Pons (tissue), 1 donor: ENCODE data around the gene MYBPC1.
A peak's percentile ranks its signal among the peaks of the same experiment; 100 is the strongest.

Experiments used
- DNase-seq: peaks from one replicate; pipeline ENCODE4 v3.0.0-alpha.2; 2016; ENCODE audit warnings: low spot score

The MYBPC1 gene

GRCh38 chr12:101599771-101600484 is 5.2 kb downstream of the MYBPC1 start:
- no peak for DNase-seq

- no peak for DNase-seq
Observed at GRCh38 chr12:101604132-101604531, 9.4 kb downstream of the MYBPC1 start.

GRCh38 chr12:101607894-101608293 is 13.1 kb downstream of the MYBPC1 start:
- no peak for DNase-seq

GRCh38 chr12:101608301-101609133 is 13.7 kb downstream of the MYBPC1 start:
- no peak for DNase-seq

DNA sequence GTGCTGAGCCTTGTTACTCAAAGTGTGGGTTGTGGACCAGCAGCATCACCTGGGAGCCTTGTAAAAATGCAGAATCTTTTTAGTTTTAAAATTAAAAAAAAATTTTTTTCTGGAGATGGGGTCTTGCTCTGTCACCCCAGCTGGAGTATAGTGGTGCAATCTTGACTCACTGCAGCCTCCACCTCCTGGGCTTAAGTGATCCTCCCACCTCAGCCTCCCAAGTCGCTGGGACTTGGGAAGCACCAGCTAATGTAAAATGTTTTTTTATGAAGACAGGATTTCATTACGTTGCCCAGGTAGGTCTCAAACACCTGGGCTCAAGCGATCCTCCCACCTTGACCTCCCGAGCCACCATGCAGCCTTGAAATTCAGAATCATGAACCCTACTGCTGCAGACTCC is 14.4 kb downstream of the MYBPC1 start:
- no peak for DNase-seq

DNA sequence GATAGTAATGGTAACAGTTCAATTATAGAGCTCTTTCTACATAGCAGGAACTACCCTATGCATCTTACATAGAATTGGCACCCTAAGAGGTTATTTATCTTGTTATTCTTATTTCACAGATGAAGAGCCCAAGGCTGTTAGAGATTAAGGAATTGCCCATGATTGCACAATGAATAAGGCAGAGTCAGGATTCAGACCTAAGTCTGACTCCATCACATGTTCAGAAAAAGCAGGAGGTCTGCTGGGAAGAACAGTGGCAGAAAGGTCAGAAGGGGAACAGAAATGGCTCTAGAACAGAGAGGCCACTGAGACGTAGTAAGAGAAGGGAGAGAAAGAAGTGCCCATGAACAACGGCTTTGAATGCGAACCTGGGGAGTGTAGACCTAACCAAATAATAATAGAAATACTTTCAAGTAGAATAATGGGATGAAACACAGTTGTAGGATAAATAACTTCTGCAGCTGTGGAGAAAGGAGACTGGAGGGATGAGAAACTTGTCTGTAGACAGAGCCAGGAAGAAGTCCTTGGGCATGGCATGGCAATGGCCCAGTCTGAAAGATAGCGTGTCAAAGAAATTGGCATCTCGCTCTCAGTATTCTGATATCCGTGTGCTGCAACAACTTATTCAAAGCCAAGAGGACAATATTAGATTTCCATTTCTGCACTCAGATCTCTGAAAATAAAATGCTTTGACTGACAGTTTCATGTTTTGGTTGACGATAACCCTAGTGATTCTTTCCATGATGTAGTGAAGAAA is 17.6 kb downstream of the MYBPC1 start:
- DNase-seq: no peak

DNA sequence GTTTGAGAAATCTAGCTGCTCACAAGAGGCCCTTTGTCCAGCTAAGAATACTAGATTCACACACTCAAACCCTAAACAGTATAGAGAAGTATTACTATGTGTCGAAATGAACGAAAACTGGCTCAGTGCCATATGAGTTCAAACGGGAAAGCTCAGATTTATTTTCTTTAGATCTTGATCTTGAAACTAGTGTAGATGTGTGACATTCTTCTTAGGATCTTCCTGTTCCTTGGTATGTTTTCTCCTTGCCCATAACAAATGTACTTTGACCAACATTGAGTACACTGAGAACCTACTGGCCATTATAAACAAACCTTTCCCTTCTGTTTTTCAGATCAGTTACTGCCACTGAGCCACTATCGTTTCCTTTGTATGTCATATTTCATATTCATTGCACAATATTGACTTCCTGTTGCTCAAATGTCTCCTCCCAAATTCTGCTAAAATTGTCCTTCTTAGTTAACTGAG is 21.3 kb downstream of the MYBPC1 start:
- DNase-seq: peak; percentile 16

- DNase-seq: no peak
Observed at GRCh38 chr12:101619026-101619786, 24.4 kb downstream of the MYBPC1 start.

DNA sequence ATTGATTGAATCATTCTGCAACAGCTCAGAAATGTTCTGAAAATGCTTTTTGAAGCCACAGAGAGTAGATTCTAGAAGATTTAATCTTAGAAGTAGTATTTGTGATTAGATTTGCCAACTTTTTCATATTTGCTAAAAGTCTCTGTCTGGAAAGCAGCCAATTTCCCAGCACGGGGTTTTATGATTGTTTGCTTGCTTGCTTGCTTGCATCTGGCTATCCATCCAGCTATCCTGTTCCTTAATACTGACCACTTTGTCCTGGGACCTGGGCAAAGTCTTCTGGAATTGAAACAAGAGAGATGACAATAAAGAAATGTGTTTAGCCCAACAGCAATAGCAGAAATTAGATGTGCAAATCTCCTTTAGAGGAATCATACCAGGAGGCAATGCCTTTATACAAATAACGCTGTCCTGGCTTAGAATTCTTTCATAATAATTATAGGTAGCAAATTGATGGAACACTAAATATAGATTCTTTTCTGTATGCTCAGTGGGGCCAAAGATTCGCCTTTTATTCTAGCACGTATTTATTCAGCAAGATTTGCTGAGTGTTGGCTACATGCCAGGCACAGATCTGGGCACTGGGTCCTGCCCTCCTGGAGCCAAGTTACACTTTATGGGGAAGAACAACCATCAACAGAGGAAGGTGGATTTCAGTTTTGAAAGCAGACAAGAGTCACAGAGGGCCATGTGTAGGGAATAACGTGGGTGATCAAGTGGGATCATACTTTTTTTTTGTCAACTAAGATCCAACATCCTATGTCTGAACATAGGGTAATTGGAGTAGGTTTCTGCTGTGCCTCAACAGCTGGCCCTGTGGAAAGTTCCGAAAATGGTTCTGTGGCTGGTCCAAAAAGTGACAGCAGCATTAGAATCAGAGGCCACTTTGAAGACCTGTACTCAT is 25.3 kb downstream of the MYBPC1 start:
- DNase-seq: peak; percentile 9

GRCh38 chr12:101620762-101621133 is 26.0 kb downstream of the MYBPC1 start:
- DNase-seq: peak; percentile 8

DNA sequence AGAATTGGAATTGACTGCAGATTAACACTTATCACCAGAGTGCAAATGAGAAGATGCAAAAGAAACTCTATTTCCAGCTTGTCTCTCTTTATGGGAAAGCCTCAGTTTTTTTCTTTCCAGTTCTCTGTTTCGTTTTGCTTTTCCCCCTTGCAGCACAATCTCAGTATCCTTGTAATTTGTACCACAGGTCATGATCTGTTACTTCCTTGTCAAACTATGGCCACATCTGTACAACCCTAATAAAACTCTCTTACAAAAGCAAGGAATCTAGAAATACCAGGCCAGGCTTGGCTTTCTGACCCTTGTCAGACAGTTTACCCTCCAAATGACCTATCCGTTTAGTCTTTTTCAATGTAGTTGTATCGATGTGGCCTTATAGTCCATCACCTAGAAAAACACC is 33.9 kb downstream of the MYBPC1 start:
- DNase-seq: no peak

DNA sequence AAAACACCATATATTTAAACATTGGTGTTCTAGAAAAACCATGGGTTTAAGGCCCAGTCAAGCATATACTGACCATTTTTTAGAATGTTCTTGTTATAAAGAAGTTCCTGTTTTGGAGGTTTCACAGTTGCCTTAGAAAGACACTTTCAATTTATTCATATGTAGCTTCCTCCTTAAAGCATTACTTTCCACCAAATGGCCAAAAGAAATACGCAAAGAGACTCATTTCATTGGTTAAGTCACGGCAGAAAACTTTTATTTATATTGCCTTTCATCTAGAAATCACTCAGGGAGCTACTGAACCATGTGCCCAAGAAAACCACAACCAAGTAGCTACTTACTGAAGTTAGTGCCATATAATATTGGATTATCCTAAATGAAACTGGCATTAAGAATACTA is 40.0 kb downstream of the MYBPC1 start:
- DNase-seq: no peak

GRCh38 chr12:101637936-101638335 is 43.2 kb downstream of the MYBPC1 start:
- no peak for DNase-seq

DNA sequence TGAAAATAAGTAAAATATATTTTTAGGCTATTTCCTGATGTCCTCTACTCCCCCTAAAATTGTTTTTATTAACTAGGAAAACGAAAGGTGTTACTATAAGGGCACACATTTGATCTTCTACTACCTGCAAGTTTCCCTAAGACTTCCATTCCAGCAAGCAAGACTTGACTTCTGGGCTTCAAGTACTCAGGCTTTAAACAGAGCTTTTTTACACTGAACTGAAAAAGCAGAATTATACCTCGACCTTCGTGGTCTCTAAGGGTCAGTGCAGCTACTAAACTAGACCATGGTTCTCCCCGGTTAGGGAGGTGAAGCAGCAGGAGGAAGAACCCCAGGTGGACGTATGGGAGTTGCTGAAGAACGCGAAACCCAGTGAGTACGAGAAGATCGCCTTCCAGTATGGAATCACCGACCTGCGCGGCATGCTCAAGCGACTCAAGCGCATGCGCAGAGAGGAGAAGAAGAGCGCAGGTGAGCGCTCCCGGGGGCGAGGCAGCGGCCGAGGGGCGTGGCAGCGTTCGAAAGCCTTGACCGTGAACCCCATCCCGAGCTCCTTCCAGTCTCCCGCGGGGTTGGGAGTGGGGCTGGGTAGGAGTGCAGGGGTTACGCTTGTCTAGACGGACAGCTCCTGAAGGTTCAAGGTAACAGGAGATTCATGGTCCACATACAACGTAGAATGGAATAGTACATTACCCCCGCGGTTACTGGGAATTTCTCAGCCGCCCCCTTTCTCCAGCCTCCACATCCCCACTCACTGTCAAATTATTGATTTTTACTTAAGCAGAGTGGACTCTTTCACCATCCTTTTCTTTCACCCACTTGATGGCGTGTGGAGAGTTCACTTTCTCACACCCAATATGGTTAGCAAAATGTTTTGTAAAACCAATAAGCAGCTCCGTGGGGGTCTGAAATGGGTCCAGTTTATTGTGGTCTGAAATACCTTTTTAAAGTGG is 47.6 kb downstream of the MYBPC1 start:
- no peak for DNase-seq

DNA sequence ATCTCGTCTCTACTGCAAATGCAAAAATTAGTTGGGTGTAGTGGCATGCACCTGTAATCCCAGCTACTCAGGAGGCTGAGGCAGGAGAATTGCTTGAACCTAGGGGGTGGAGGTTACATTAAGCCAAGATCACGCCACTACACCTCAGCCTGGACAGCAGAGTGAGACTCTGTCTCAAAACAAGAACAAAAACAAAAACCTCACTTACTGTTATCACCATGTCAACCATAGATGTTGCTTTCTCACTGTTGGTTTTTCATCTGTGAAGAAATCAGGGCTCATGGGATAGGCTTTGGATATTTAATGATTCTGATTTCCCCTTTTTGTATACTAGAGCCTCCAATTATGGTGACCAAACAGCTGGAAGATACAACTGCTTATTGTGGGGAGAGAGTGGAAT is 52.9 kb downstream of the MYBPC1 start:
- no peak for DNase-seq

DNA sequence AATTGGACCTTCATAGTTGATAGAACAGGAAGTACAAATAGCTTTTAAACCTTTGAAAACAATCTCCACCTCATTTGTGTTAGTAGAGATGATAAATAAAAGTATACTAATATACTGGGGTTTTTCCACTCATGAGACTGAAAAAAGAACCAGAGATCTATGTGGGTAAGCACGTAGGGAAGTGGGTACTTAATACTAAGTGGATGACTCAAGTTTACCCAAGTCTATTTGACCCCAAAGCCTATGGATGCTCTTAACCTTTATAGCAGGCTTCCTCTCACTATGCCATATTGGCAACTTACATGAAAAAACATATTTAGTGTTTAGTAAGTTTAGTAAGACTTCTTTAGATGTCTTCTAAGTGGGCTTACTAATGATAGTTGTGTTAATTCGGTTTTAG is 53.4 kb downstream of the MYBPC1 start:
- no peak for DNase-seq

GRCh38 chr12:101650346-101651117 is 55.8 kb downstream of the MYBPC1 start:
- no peak for DNase-seq

- no peak for DNase-seq
Observed at GRCh38 chr12:101653030-101653429, 58.3 kb downstream of the MYBPC1 start.

GRCh38 chr12:101653503-101653902 is 58.7 kb downstream of the MYBPC1 start:
- DNase-seq: peak; percentile 37
